Kidney (tissue), 14 donors: ENCODE results near the gene CRYBG1. TPM values are rescaled to one million over a fixed set of nuclear protein-coding genes. Genes with fewer than 3 reads are reported as not detected.

Source experiments
- DNase-seq, 5 donors: peaks; one replicate each; pipeline ENCODE4 v3.0.0-alpha.2; 2013 to 2020
- FAIRE-seq: peaks from 2 replicates; lab custom pipeline; 2012; peaks lifted over from hg19 to GRCh38; lab: Jason Lieb, UNC
- H3K27ac ChIP-seq, 2 donors: one replicate each; pipeline ENCODE4 v1.7.0; 2013; ENCODE audit warnings: low read depth in 2 of 2, low read length in 2 of 2, inconsistent platforms in 1 of 2
- H3K27me3 ChIP-seq: one replicate; pipeline ENCODE4 v1.7.1; 2013; ENCODE audit warnings: low read length, inconsistent platforms; ENCODE audit not compliant: control insufficient read depth, insufficient read depth
- H3K36me3 ChIP-seq, 3 donors: one replicate each; pipeline versions ENCODE4 v1.7.0 to v1.7.1; 2013; ENCODE audit warnings: low read length in 3 of 3, control low read depth in 1 of 3, inconsistent platforms in 1 of 3; ENCODE audit not compliant: insufficient read depth in 3 of 3, control insufficient read depth in 2 of 3
- H3K4me1 ChIP-seq, 3 donors: one replicate each; pipeline versions ENCODE4 v1.7.0 to v1.7.1; 2013; ENCODE audit warnings: low read length in 3 of 3, inconsistent platforms in 1 of 3, low read depth in 1 of 3; ENCODE audit not compliant: control insufficient read depth in 2 of 3, insufficient read depth in 2 of 3
- H3K4me3 ChIP-seq, 3 donors: one replicate each; pipeline versions ENCODE4 v1.7.0 to v1.8.1; 2013; ENCODE audit warnings: low read length in 3 of 3, control low read depth in 1 of 3, inconsistent platforms in 1 of 3
- H3K9ac ChIP-seq, 3 donors: one replicate each; pipeline versions ENCODE4 v1.7.0 to v1.7.1; 2013; ENCODE audit warnings: low read length in 3 of 3, control low read depth in 1 of 3, inconsistent platforms in 1 of 3
- H3K9me3 ChIP-seq, 3 donors: one replicate each; pipeline versions ENCODE4 v1.7.0 to v1.7.1; 2013; ENCODE audit warnings: low read length in 3 of 3, control low read depth in 1 of 3, inconsistent platforms in 1 of 3; ENCODE audit not compliant: control insufficient read depth in 2 of 3, insufficient read depth in 1 of 3
- intact Hi-C: fragments of 100-400 bp; cut with DNase I; formaldehyde crosslinking; loops from one replicate; pipeline ENCODE4 v1.11.1; 2022
- polyA plus RNA-seq: library from polyadenylated mRNA; stranded (reverse); fragments of 350-450 nt; fragmentation: Illumina TruSeq; extraction: RNeasy Lipid Tissue Mini Kit (QIAGEN cat#74804); gene quantifications from one replicate; pipeline ENCODE4 v1.2.3, GENCODE V29; 2014; ENCODE audit warnings: low read depth, low replicate concordance; ENCODE audit not compliant: insufficient read depth
- total RNA-seq: library from RNA; stranded (reverse); fragmentation: NEBNext Ultra II Directional; extraction: Animal tissue kit (Norgen Biotek cat#: 25700); gene quantifications from one replicate; pipeline ENCODE4 v1.2.1, GENCODE V29; 2021
- TF ChIP-seq, protein P1 (sequence below): IDR thresholded peaks from 3 replicates; pipeline ENCODE4 v1.5.1; 2012; ENCODE audit warnings: mild to moderate bottlenecking, moderate library complexity, borderline replicate concordance; ENCODE audit not compliant: insufficient read depth; ENCODE audit errors: extremely low read depth
- donor health status: control.
- donor health status: control.
- donor health status: control.
- donor health status: control.
- donor health status: control.
- donor health status: DM: yes; HTN: yes; CAD: no.
- donor health status: Normal renal cell carcinoma (clear cell type).

CRYBG1 gene
- total and polyA plus RNA-seq, 2 donors from 2014 or later = 7.0 to 32.6 TPM

DNA sequence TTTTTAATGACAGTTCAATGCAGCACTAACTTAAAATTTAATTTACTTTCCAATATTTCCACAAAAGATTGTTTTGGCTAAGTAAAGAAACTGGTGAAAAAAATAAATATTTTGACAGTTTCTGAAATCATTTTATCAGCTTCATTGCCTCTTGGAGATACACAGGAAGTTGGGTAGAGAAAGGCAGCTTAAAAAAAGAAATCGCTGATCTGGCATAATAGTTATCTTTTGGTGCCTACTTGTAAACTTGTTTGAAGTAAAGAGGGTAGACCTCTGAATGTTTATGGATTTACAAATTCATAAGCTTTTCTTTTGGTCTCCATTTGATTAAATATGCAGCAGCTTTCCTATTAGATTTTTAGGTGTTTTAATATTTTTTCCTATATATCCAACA lies 165.4 kb downstream of the CRYBG1 start:
- H3K27me3 ChIP-seq = no peaks in the 10 kb centered on the region
- no peak overlapping the region for H3K27ac ChIP-seq
- H3K9me3 ChIP-seq = no peaks in the 10 kb centered on the region
- H3K9ac ChIP-seq = no peak overlapping the region
- FAIRE-seq = peak; percentile 15
- TF ChIP-seq, protein P1, sequence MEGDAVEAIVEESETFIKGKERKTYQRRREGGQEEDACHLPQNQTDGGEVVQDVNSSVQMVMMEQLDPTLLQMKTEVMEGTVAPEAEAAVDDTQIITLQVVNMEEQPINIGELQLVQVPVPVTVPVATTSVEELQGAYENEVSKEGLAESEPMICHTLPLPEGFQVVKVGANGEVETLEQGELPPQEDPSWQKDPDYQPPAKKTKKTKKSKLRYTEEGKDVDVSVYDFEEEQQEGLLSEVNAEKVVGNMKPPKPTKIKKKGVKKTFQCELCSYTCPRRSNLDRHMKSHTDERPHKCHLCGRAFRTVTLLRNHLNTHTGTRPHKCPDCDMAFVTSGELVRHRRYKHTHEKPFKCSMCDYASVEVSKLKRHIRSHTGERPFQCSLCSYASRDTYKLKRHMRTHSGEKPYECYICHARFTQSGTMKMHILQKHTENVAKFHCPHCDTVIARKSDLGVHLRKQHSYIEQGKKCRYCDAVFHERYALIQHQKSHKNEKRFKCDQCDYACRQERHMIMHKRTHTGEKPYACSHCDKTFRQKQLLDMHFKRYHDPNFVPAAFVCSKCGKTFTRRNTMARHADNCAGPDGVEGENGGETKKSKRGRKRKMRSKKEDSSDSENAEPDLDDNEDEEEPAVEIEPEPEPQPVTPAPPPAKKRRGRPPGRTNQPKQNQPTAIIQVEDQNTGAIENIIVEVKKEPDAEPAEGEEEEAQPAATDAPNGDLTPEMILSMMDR = no peak
- no peaks in the 10 kb centered on the region for H3K4me1 ChIP-seq
- DNase-seq = no peak
- intact Hi-C loops = no loop called here
- H3K36me3 ChIP-seq = no peaks in the 10 kb centered on the region
- H3K4me3 ChIP-seq = no peak overlapping the region

GRCh38 chr6:106527117-106527516 lies 166.6 kb downstream of the CRYBG1 start:
- Histone ChIP-seq H3K36me3 (no peaks in the 10 kb centered on the region), H3K9me3 (no peaks in the 10 kb centered on the region), H3K4me1 (no peaks in the 10 kb centered on the region), H3K4me3 (no peak overlapping the region), H3K9ac (no peak overlapping the region), H3K27me3 (no peaks in the 10 kb centered on the region), H3K27ac (no peak overlapping the region)
- intact Hi-C loops = no loop called here
- TF ChIP-seq, protein P1 = no peak
- FAIRE-seq (no peak), DNase-seq (no peak)

GRCh38 chr6:106527979-106528378 lies 167.5 kb downstream of the CRYBG1 start:
- Histone ChIP-seq H3K36me3 (no peaks in the 10 kb centered on the region), H3K27ac (no peak overlapping the region), H3K9me3 (no peaks in the 10 kb centered on the region), H3K27me3 (no peaks in the 10 kb centered on the region), H3K4me1 (no peaks in the 10 kb centered on the region), H3K9ac (no peak overlapping the region), H3K4me3 (no peak overlapping the region)
- DNase-seq (no peak), FAIRE-seq (no peak)
- TF ChIP-seq, protein P1 = no peak
- intact Hi-C loops = no loop called here

DNA sequence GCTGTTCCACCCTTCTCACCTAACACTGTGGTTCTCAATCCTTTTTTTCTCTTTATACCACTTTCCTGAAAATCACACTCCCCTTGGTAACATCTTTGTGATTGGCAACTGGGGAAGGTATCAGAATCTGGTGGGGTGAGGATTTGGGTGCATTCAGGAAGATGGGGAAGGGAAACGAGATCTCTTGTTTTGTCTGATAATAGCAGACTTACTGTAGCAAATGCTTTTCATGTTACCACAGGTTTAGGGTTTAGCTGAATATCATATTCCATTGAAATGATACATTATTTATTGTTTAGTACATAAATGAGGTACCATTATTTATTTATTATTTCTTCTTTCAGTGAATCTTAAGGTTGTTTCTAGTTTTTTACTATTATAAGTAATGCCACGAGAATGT lies 168.0 kb downstream of the CRYBG1 start:
- H3K36me3 ChIP-seq = no peaks in the 10 kb centered on the region
- no peak overlapping the region for H3K9ac ChIP-seq
- intact Hi-C loops = no loop called here
- no peaks in the 10 kb centered on the region for H3K27me3 ChIP-seq
- DNase-seq (no peak), FAIRE-seq (no peak)
- no peak overlapping the region for H3K27ac ChIP-seq
- no peaks in the 10 kb centered on the region for H3K4me1 ChIP-seq
- TF ChIP-seq, protein P1 = no peak
- no peak overlapping the region for H3K4me3 ChIP-seq
- H3K9me3 ChIP-seq = no peaks in the 10 kb centered on the region
